Lower leg skin (tissue), 4 donors: ENCODE results near the gene XIRP2. TPM values are rescaled to one million over a fixed set of nuclear protein-coding genes. Genes with fewer than 3 reads are reported as not detected.

Experiments used
- DNase-seq, 2 donors: peaks; one replicate each; pipeline ENCODE4 v3.0.0-alpha.2; 2019; ENCODE audit warnings: low spot score in 2 of 2
- H3K4me3 ChIP-seq: fragments of 200-600 bp; sonication (generic); 2 replicates; pipeline ENCODE4 v1.5.1; 2017; ENCODE audit warnings: mild to moderate bottlenecking, low read depth; ENCODE audit not compliant: poor library complexity, severe bottlenecking
- CTCF ChIP-seq, 3 donors: fragments of 450-650 bp; IDR thresholded peaks; one replicate each; pipeline ENCODE4 v1.5.1; 2016; ENCODE audit warnings: antibody characterized with exemption in 3 of 3, mild to moderate bottlenecking in 3 of 3, moderate library complexity in 2 of 3
- POLR2A ChIP-seq, 2 donors: fragments of 450-650 bp; IDR thresholded peaks; one replicate each; pipeline ENCODE4 v1.6.1; 2016 to 2017; ENCODE audit warnings: antibody characterized with exemption in 2 of 2, mild to moderate bottlenecking in 1 of 2, moderate library complexity in 1 of 2
- WGBS, 2 donors: methylation state at CpG; one replicate each; pipeline ENCODE4 v1.1.5; 2018; 5-methylcytosine and 5-hydroxymethylcytosine counted together
- intact Hi-C: fragments of 100-400 bp; cut with DNase I; formaldehyde crosslinking; loops from one replicate; pipeline ENCODE4 v1.15.0; 2023; ENCODE audit warnings: low total_unique reads
- total RNA-seq, 4 donors: library from RNA; depleted of rRNA; stranded (reverse); fragments of >200 nt; gene quantifications; one replicate each; pipeline ENCODE4 v1.1.0, GENCODE V29; 2016

The XIRP2 gene
- total RNA-seq, 4 donors from 2014 or later: 0.06 TPM; not detected in 3

- intact Hi-C loops: no loop called here
- H3K4me3 ChIP-seq: no peak overlapping the region
- DNase-seq: no peak
- WGBS, 2 donors: 58 to 67% methylated on average over 2 of the region's 2 CpGs
- no peak for TF ChIP-seq CTCF (IDR thresholded peaks at IDR 0.05)
- no peak for TF ChIP-seq POLR2A (IDR thresholded peaks at IDR 0.05)
These were observed 7.0 kb downstream of the XIRP2 start for GRCh38 chr2:166895243-166895642.

GRCh38 chr2:166897666-166898065, 9.4 kb downstream of the XIRP2 start:
- DNase-seq: no peak
- TF ChIP-seq POLR2A (IDR thresholded peaks at IDR 0.05) (no peak), CTCF (IDR thresholded peaks at IDR 0.05) (no peak)
- no peak overlapping the region for H3K4me3 ChIP-seq
- intact Hi-C loops: no loop called here

GRCh38 chr2:166899676-166900075, 11.4 kb downstream of the XIRP2 start:
- WGBS, 2 donors: 93 to 94% methylated on average over 5 of the region's 5 CpGs
- intact Hi-C loops: no loop called here
- no peak for TF ChIP-seq POLR2A (IDR thresholded peaks at IDR 0.05)
- TF ChIP-seq CTCF (IDR thresholded peaks at IDR 0.05): no peak
- no peak overlapping the region for H3K4me3 ChIP-seq
- DNase-seq: no peak

GRCh38 chr2:166900700-166901099, 12.4 kb downstream of the XIRP2 start:
- no peak for DNase-seq
- intact Hi-C loops: no loop called here
- TF ChIP-seq POLR2A (IDR thresholded peaks at IDR 0.05) (no peak), CTCF (IDR thresholded peaks at IDR 0.05) (no peak)
- H3K4me3 ChIP-seq: no peak overlapping the region
- 78 to 83% methylated on average over 2 of the region's 2 CpGs for WGBS, 2 donors

GRCh38 chr2:166901336-166901735, 13.1 kb downstream of the XIRP2 start:
- intact Hi-C loops: no loop called here
- TF ChIP-seq CTCF (IDR thresholded peaks at IDR 0.05) (no peak), POLR2A (IDR thresholded peaks at IDR 0.05) (no peak)
- H3K4me3 ChIP-seq: no peak overlapping the region
- WGBS, 2 donors: 46 to 51% methylated on average over 2 of the region's 2 CpGs
- no peak for DNase-seq

GRCh38 chr2:166916987-166917386, 28.7 kb downstream of the XIRP2 start:
- intact Hi-C loops: no loop called here
- 66% methylated on average over 4 of the region's 4 CpGs for WGBS, 2 donors

More at GRCh38 chr2:166916987-166917386, 28.7 kb downstream of the XIRP2 start:
- no peak overlapping the region for H3K4me3 ChIP-seq
- DNase-seq: no peak
- no peak for TF ChIP-seq POLR2A (IDR thresholded peaks at IDR 0.05)
- TF ChIP-seq CTCF (IDR thresholded peaks at IDR 0.05): no peak
